Measurements from ENCODE around the gene HCAR2.
"Not testable (repeated sequence)": the region's sequence is repeated elsewhere in the genome, so short reads cannot be mapped to it uniquely, and the experiment has no call there.

The HCAR2 gene

GRCh38 chr12:122669397-122670070 is 33.6 kb downstream of the HCAR2 start:
- in situ Hi-C loops (cut with MboI; ENCODE audit: low sequenced_read_pairs) = no loop called here

- in situ Hi-C loops (cut with MboI; ENCODE audit: low sequenced_read_pairs) = no loop called here
Observed at GRCh38 chr12:122668268-122668667, 34.9 kb downstream of the HCAR2 start.

- in situ Hi-C loops (cut with MboI; ENCODE audit: low sequenced_read_pairs) = no loop called here
Observed at GRCh38 chr12:122665759-122666158, 37.4 kb downstream of the HCAR2 start.

GRCh38 chr12:122665349-122665748 is 37.8 kb downstream of the HCAR2 start:
- in situ Hi-C loops (cut with MboI; ENCODE audit: low sequenced_read_pairs) = no loop called here

- in situ Hi-C loops (cut with MboI; ENCODE audit: low sequenced_read_pairs) = no loop called here
Observed at GRCh38 chr12:122661938-122662337, 41.2 kb downstream of the HCAR2 start.

- in situ Hi-C loops (cut with MboI; ENCODE audit: low sequenced_read_pairs) = no loop called here
Observed at GRCh38 chr12:122661246-122661645, 41.9 kb downstream of the HCAR2 start.

- in situ Hi-C loops (cut with MboI; ENCODE audit: low sequenced_read_pairs) = no loop called here
Observed at GRCh38 chr12:122659579-122659978, 43.6 kb downstream of the HCAR2 start.

GRCh38 chr12:122656298-122656697 is 46.9 kb downstream of the HCAR2 start:
- in situ Hi-C loops (cut with MboI; ENCODE audit: low sequenced_read_pairs) = no loop called here

GRCh38 chr12:122653291-122653690 is 49.9 kb downstream of the HCAR2 start:
- in situ Hi-C loops (cut with MboI; ENCODE audit: low sequenced_read_pairs) = not testable (repeated sequence)

GRCh38 chr12:122651520-122652224 is 51.5 kb downstream of the HCAR2 start:
- in situ Hi-C loops (cut with MboI; ENCODE audit: low sequenced_read_pairs) = no loop called here

Measured in hTERT RPE-1 (cell line).